Measurements from ENCODE around the gene NFIB. TPM values are rescaled to one million over a fixed set of nuclear protein-coding genes. Genes with fewer than 3 reads are reported as not detected.

The NFIB gene
- total RNA-seq, 4 donors from 2014 or later = 85.3 to 173 (median 115) TPM

- Histone ChIP-seq H3K4me3 (no peak overlapping the region), H3K27me3 (no peaks in the 10 kb centered on the region), H3K9me3 (no peaks in the 10 kb centered on the region), H3K27ac (no peak overlapping the region), H3K36me3 (no peaks in the 10 kb centered on the region), H3K4me1 (no peaks in the 10 kb centered on the region)
- intact Hi-C loops (cut with DNase I; ENCODE audit: low total_unique reads) = no loop called here
- TF ChIP-seq CTCF (IDR thresholded peaks at IDR 0.05) (no peak), POLR2A (IDR thresholded peaks at IDR 0.05) (no peak)
- no peak for DNase-seq
Observed at GRCh38 chr9:14058325-14058688, 255.6 kb downstream of the NFIB start.

GRCh38 chr9:14057368-14058324 lies 256.3 kb downstream of the NFIB start:
- Histone ChIP-seq H3K4me1 (no peaks in the 10 kb centered on the region), H3K9me3 (no peaks in the 10 kb centered on the region), H3K27ac (no peak overlapping the region), H3K27me3 (no peaks in the 10 kb centered on the region), H3K4me3 (no peak overlapping the region), H3K36me3 (no peaks in the 10 kb centered on the region)
- TF ChIP-seq POLR2A (IDR thresholded peaks at IDR 0.05) (no peak), CTCF (IDR thresholded peaks at IDR 0.05) (no peak)
- intact Hi-C loops (cut with DNase I; ENCODE audit: low total_unique reads) = no loop called here
- peak; percentile 27 to 34 for DNase-seq

DNA sequence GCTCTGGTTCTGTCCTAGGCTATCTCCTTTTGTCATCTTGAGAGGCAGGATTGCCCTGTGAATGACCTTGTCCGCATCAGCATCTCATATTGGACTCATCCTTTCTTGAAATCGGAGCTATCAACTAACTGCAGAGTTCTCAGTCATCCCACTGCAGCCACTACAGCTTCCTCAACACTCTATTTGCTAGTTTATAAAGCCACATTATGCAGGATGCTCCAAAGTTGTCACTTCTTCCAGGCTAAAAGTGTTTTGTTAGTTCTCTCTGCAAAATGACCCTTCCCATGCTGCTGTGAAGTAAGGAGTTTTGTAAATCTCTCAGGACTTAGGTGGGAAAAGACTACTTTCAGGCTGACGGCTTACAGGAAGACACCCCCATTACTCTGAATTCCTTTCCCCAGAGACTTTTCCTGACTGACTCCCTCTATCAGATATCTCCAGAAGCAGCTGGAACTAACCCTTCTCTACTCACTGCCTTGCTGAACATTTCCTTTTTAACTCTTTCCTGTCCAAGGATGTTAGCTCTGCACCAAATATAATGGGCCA lies 257.6 kb downstream of the NFIB start:
- TF ChIP-seq POLR2A (IDR thresholded peaks at IDR 0.05) (no peak), CTCF (IDR thresholded peaks at IDR 0.05) (no peak)
- H3K27me3 ChIP-seq = no peaks in the 10 kb centered on the region

DNA sequence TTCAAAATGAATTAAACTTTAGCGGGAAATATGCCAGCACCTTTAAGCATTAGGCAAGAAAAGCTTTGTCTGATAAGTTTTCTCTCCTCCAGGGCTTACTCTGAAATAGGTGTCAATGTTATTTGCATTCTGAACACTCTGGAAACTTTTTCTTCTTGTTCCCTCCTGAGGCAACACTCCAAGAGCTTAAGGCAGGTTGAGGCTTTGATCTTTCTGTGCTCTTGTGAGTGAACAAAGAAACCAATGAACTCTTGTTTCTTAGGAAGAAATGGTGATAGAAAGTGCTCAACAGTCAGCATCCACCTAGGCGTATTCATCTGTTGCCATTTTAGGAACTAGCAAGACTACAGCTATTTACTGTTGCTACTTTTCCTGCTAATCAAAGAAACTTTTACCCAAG lies 259.8 kb downstream of the NFIB start:
- Histone ChIP-seq H3K4me3 (no peak overlapping the region), H3K27ac (no peak overlapping the region), H3K27me3 (no peaks in the 10 kb centered on the region), H3K4me1 (no peaks in the 10 kb centered on the region), H3K36me3 (no peaks in the 10 kb centered on the region), H3K9me3 (no peaks in the 10 kb centered on the region)
- no peak for TF ChIP-seq POLR2A (IDR thresholded peaks at IDR 0.05)
- TF ChIP-seq CTCF (IDR thresholded peaks at IDR 0.05) = no peak
- intact Hi-C loops (cut with DNase I; ENCODE audit: low total_unique reads) = no loop called here
- no peak for DNase-seq

More for the DNA sequence above, 257.6 kb downstream of the NFIB start:
- no peaks in the 10 kb centered on the region for H3K36me3 ChIP-seq
- H3K4me3 ChIP-seq = no peak overlapping the region
- intact Hi-C loops (cut with DNase I; ENCODE audit: low total_unique reads) = no loop called here
- H3K9me3 ChIP-seq = no peaks in the 10 kb centered on the region
- no peaks in the 10 kb centered on the region for H3K4me1 ChIP-seq
- H3K27ac ChIP-seq = peak overlapping the region in 1 of 2 donors; percentile 18
- no peak for DNase-seq

DNA sequence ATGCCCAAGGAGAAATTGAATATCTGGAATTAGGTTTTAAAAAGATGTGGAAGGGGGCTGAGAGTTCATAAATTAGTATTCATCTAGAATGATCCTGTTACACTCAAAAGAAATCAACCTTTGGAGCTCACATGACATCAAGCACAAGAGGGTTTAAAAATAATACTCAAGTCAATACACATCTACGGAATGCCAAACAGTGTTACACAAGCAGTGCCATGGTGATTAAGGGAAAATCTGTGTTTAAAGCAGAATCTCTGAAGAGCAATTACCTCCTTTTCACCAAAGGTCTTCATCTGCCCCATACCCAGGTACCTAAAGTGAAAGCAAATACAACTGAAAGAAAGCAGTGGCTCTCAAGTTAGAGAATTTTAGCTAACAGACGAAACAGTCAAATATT lies 261.6 kb downstream of the NFIB start:
- DNase-seq = no peak
- Histone ChIP-seq H3K4me1 (no peaks in the 10 kb centered on the region), H3K27me3 (no peaks in the 10 kb centered on the region), H3K9me3 (no peaks in the 10 kb centered on the region), H3K36me3 (no peaks in the 10 kb centered on the region), H3K4me3 (no peak overlapping the region), H3K27ac (no peak overlapping the region)
- intact Hi-C loops (cut with DNase I; ENCODE audit: low total_unique reads) = no loop called here
- no peak for TF ChIP-seq CTCF (IDR thresholded peaks at IDR 0.05)
- TF ChIP-seq POLR2A (IDR thresholded peaks at IDR 0.05) = no peak

Measured in uterus (tissue), 4 donors.